Right atrium auricular region (tissue), 2 donors: ENCODE results near the gene RBMS2. TPM values are rescaled to one million over a fixed set of nuclear protein-coding genes. Genes with fewer than 3 reads are reported as not detected.

Source experiments
- DNase-seq: peaks from one replicate; pipeline ENCODE4 v3.0.0-alpha.2; 2019; ENCODE audit warnings: low spot score
- H3K27ac ChIP-seq, 2 donors: fragments of 200-600 bp; sonication (generic); 1 replicate in 1 of 2; 2 replicates in 1 of 2; pipeline ENCODE4 v1.5.1; 2016 to 2019
- H3K27me3 ChIP-seq, 2 donors: fragments of 200-600 bp; sonication (generic); one replicate each; pipeline versions ENCODE4 v1.5.1 to v1.6.0; 2017 to 2019
- H3K36me3 ChIP-seq: fragments of 200-600 bp; sonication (generic); one replicate; pipeline ENCODE4 v1.5.1; 2016
- H3K4me1 ChIP-seq, 2 donors: fragments of 200-600 bp; sonication (generic); one replicate each; pipeline versions ENCODE4 v1.5.1 to v1.6.0; 2017 to 2019
- H3K4me3 ChIP-seq, 2 donors: fragments of 200-600 bp; sonication (generic); 1 replicate in 1 of 2; 2 replicates in 1 of 2; pipeline ENCODE4 v1.5.1; 2017 to 2019; ENCODE audit warnings: mild to moderate bottlenecking in 1 of 2, moderate library complexity in 1 of 2
- H3K9me3 ChIP-seq, 2 donors: fragments of 200-600 bp; sonication (generic); one replicate each; pipeline ENCODE4 v1.5.1; 2019
- CTCF ChIP-seq, 2 donors: fragments of 200-600 bp; sonication (generic); IDR thresholded peaks; one replicate each; pipeline ENCODE4 v1.5.1; 2019; ENCODE audit warnings: antibody characterized with exemption in 2 of 2
- total RNA-seq, 2 donors: library from RNA; depleted of rRNA; stranded (reverse); fragments of >200 nt; gene quantifications; one replicate each; pipeline ENCODE4 v1.1.0, GENCODE V29; 2016

Gene RBMS2
- total RNA-seq = 10 to 100 TPM; 12.8 to 28.5 TPM

- no peak for TF ChIP-seq CTCF (IDR thresholded peaks at IDR 0.05)
- peak; percentile 91 for DNase-seq
- H3K27me3 ChIP-seq = no peaks in the 10 kb centered on the region
- no peaks in the 10 kb centered on the region for H3K36me3 ChIP-seq
- H3K4me1 ChIP-seq = peaks cover 0 to 45% of the 10 kb centered on the region in 2 donors
- peak within 1 kb of the TSS; percentile 52 to 61 for H3K4me3 ChIP-seq
- peak within 1 kb of the TSS; percentile 90 to 91 for H3K27ac ChIP-seq
- no peaks in the 10 kb centered on the region for H3K9me3 ChIP-seq
Observed at GRCh38 chr12:56521590-56522371, at the start of gene RBMS2. TSS of gene RBMS2 (plus strand) at chr12:56521820. CDS start at chr12:56522024, 204 bp downstream.

GRCh38 chr12:56474389-56474788 lies 47.2 kb upstream of the RBMS2 start:
- DNase-seq = no peak
- no peak overlapping the region for H3K27ac ChIP-seq
- no peak overlapping the region for H3K4me3 ChIP-seq
- H3K4me1 ChIP-seq = peaks cover 0 to 7% of the 10 kb centered on the region in 2 donors
- no peak for TF ChIP-seq CTCF (IDR thresholded peaks at IDR 0.05)
- no peaks in the 10 kb centered on the region for H3K36me3 ChIP-seq
- H3K27me3 ChIP-seq = no peaks in the 10 kb centered on the region
- no peaks in the 10 kb centered on the region for H3K9me3 ChIP-seq

GRCh38 chr12:56476143-56476542 lies 45.5 kb upstream of the RBMS2 start:
- no peak for TF ChIP-seq CTCF (IDR thresholded peaks at IDR 0.05)
- Histone ChIP-seq H3K4me3 (no peak overlapping the region), H3K36me3 (no peaks in the 10 kb centered on the region), H3K27ac (no peak overlapping the region), H3K4me1 (no peaks in the 10 kb centered on the region), H3K9me3 (no peaks in the 10 kb centered on the region), H3K27me3 (no peaks in the 10 kb centered on the region)
- no peak for DNase-seq

- Histone ChIP-seq H3K27ac (no peak overlapping the region), H3K36me3 (no peaks in the 10 kb centered on the region), H3K4me1 (no peaks in the 10 kb centered on the region), H3K4me3 (no peak overlapping the region), H3K9me3 (no peaks in the 10 kb centered on the region), H3K27me3 (no peaks in the 10 kb centered on the region)
- TF ChIP-seq CTCF (IDR thresholded peaks at IDR 0.05) = no peak
- no peak for DNase-seq
Observed at GRCh38 chr12:56476972-56477432, 44.6 kb upstream of the RBMS2 start.

- TF ChIP-seq CTCF (IDR thresholded peaks at IDR 0.05) = no peak
- Histone ChIP-seq H3K9me3 (no peaks in the 10 kb centered on the region), H3K27me3 (no peaks in the 10 kb centered on the region), H3K27ac (no peak overlapping the region), H3K4me1 (no peaks in the 10 kb centered on the region), H3K36me3 (no peaks in the 10 kb centered on the region), H3K4me3 (no peak overlapping the region)
- DNase-seq = no peak
Observed at GRCh38 chr12:56477521-56478225, 43.9 kb upstream of the RBMS2 start.
